Measurements from ENCODE around the gene SFRP4. TPM values are rescaled to one million over a fixed set of nuclear protein-coding genes. Genes with fewer than 3 reads are reported as not detected.

SFRP4 gene
- total RNA-seq, 2 donors from 2014 or later, result 3.2 to 25.3 TPM

DNA sequence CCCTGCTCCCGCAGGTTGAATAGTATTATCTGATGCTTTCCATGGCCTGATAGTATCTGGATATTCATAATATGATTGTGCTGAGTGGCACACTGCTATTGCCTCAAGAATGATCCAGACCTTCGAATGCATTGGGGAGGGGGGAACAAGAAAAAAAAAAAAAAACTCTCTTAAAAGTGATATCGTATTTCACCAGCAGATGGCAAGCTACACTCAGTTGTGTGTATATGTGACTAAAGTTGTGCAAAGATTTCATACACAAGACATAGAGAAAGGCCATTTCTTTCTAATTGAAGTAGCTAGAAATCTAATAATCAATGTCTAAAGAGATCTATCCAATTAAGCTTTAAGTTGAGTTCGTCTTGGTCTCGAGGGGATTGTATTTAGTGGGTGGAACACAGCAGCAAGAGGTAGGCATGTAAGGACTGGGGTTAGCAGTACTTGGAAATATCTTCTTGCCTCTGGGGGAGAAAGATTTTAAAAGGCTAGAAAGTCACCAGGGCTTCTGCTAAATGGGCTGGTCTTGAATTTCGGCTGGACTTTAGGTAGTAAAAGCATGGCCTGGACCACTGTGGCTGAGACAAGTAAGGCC, 15.3 kb downstream of the SFRP4 start:
- intact Hi-C loops (cut with DNase I), result loop anchor here (2.0 to 5.0 kb wide), 2 partner anchors 206 to 321 kb away; no protein-coding TSS in a partner anchor
- no peak for DNase-seq (ENCODE audit: low spot score)
- no peaks in the 10 kb centered on the region for H3K9me3 ChIP-seq
- H3K4me3 ChIP-seq, result no peak overlapping the region
- H3K27me3 ChIP-seq (replicated peaks; ENCODE audit: insufficient read depth), result no peaks in the 10 kb centered on the region
- 14% methylated on average over 6 of the region's 6 CpGs for WGBS
- H3K4me1 ChIP-seq (replicated peaks), result no peaks in the 10 kb centered on the region
- no peaks in the 10 kb centered on the region for H3K36me3 ChIP-seq
- no peak for TF ChIP-seq POLR2AphosphoS5 (IDR thresholded peaks at IDR 0.05)
- TF ChIP-seq POLR2A (IDR thresholded peaks at IDR 0.05), result no peak
- TF ChIP-seq, protein P1, sequence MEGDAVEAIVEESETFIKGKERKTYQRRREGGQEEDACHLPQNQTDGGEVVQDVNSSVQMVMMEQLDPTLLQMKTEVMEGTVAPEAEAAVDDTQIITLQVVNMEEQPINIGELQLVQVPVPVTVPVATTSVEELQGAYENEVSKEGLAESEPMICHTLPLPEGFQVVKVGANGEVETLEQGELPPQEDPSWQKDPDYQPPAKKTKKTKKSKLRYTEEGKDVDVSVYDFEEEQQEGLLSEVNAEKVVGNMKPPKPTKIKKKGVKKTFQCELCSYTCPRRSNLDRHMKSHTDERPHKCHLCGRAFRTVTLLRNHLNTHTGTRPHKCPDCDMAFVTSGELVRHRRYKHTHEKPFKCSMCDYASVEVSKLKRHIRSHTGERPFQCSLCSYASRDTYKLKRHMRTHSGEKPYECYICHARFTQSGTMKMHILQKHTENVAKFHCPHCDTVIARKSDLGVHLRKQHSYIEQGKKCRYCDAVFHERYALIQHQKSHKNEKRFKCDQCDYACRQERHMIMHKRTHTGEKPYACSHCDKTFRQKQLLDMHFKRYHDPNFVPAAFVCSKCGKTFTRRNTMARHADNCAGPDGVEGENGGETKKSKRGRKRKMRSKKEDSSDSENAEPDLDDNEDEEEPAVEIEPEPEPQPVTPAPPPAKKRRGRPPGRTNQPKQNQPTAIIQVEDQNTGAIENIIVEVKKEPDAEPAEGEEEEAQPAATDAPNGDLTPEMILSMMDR (IDR thresholded peaks at IDR 0.05), result peak; percentile 38 to 65 (median 46)
- no peak overlapping the region for H3K27ac ChIP-seq

GRCh38 chr7:37899712-37900247, 16.8 kb downstream of the SFRP4 start:
- Histone ChIP-seq H3K36me3 (no peaks in the 10 kb centered on the region), H3K9me3 (no peaks in the 10 kb centered on the region), H3K27ac (no peak overlapping the region), H3K4me1 (replicated peaks) (no peaks in the 10 kb centered on the region), H3K4me3 (no peak overlapping the region), H3K27me3 (replicated peaks; ENCODE audit: insufficient read depth) (no peaks in the 10 kb centered on the region)
- no peak for DNase-seq (ENCODE audit: low spot score)
- TF ChIP-seq POLR2A (IDR thresholded peaks at IDR 0.05), result no peak
- TF ChIP-seq, protein P1 (IDR thresholded peaks at IDR 0.05), result no peak
- no peak for TF ChIP-seq POLR2AphosphoS5 (IDR thresholded peaks at IDR 0.05)
- intact Hi-C loops (cut with DNase I), result loop anchor here (2.0 to 5.0 kb wide), 2 partner anchors 208 to 323 kb away; no protein-coding TSS in a partner anchor
- 73% methylated on average over 3 of the region's 3 CpGs for WGBS

DNA sequence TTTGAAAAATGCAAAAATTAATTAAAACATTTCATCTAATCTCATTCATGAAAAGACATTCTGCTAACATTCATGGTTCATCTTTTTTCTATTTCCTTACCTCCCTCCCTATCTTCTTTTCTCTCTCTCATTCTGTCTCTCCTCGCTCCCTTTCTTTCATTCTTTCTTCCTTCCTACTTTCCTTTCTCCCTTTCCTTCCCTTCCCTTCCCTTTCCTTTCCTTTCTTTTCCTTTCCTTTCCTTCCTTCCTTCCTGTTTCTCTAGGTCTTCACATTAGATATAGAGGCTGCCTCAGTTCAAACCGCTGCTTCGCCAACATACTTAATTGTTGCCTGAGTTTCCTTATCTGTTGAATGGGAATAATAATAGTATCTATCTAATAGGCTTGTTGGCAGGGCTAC, 21.9 kb downstream of the SFRP4 start:
- Histone ChIP-seq H3K27ac (no peak overlapping the region), H3K36me3 (no peaks in the 10 kb centered on the region), H3K4me1 (replicated peaks) (no peaks in the 10 kb centered on the region), H3K9me3 (no peaks in the 10 kb centered on the region), H3K4me3 (no peak overlapping the region), H3K27me3 (replicated peaks; ENCODE audit: insufficient read depth) (no peaks in the 10 kb centered on the region)
- TF ChIP-seq, protein P1 (IDR thresholded peaks at IDR 0.05), result no peak
- no peak for TF ChIP-seq POLR2A (IDR thresholded peaks at IDR 0.05)
- TF ChIP-seq POLR2AphosphoS5 (IDR thresholded peaks at IDR 0.05), result no peak
- intact Hi-C loops (cut with DNase I), result no loop called here
- no peak for DNase-seq (ENCODE audit: low spot score)
- WGBS, result 87% methylated on average over 3 of the region's 3 CpGs

- Histone ChIP-seq H3K4me1 (replicated peaks) (no peaks in the 10 kb centered on the region), H3K9me3 (no peaks in the 10 kb centered on the region), H3K27me3 (replicated peaks; ENCODE audit: insufficient read depth) (no peaks in the 10 kb centered on the region), H3K36me3 (no peaks in the 10 kb centered on the region), H3K4me3 (no peak overlapping the region), H3K27ac (no peak overlapping the region)
- TF ChIP-seq, protein P1 (IDR thresholded peaks at IDR 0.05), result no peak
- no peak for TF ChIP-seq POLR2A (IDR thresholded peaks at IDR 0.05)
- TF ChIP-seq POLR2AphosphoS5 (IDR thresholded peaks at IDR 0.05), result no peak
- DNase-seq (ENCODE audit: low spot score), result no peak
- intact Hi-C loops (cut with DNase I), result no loop called here
Measured at GRCh38 chr7:37893359-37893758, 23.3 kb downstream of the SFRP4 start.

GRCh38 chr7:37882086-37882485, 34.5 kb downstream of the SFRP4 start:
- intact Hi-C loops (cut with DNase I), result no loop called here
- Histone ChIP-seq H3K4me1 (replicated peaks) (no peaks in the 10 kb centered on the region), H3K36me3 (no peaks in the 10 kb centered on the region), H3K27ac (no peak overlapping the region), H3K9me3 (no peaks in the 10 kb centered on the region), H3K27me3 (replicated peaks; ENCODE audit: insufficient read depth) (no peaks in the 10 kb centered on the region), H3K4me3 (no peak overlapping the region)
- 80% methylated on average over 6 of the region's 6 CpGs for WGBS
- TF ChIP-seq POLR2AphosphoS5 (IDR thresholded peaks at IDR 0.05), result no peak
- TF ChIP-seq, protein P1 (IDR thresholded peaks at IDR 0.05), result no peak
- TF ChIP-seq POLR2A (IDR thresholded peaks at IDR 0.05), result no peak
- no peak for DNase-seq (ENCODE audit: low spot score)

All from prostate gland (tissue), 2 donors.